ENCODE data around the gene FYB1.

Gene FYB1

GRCh38 chr5:39219437-39219836 is at the start of gene FYB1:
Gene FYB1, minus strand, starts transcription at chr5:39219563. Its CDS starts 16,603 bp downstream, at chr5:39202960.
- H3K27ac ChIP-seq (ENCODE audit: low read depth, low read length) = no peak within 1 kb of the TSS
- peak within 1 kb of the TSS in 1 of 2 donors; percentile 12 for H3K9ac ChIP-seq (ENCODE audit: low read depth in 1 of 2, low read length in 2 of 2)
- H3K9me3 ChIP-seq (ENCODE audit: control insufficient read depth in 1 of 2, low read length in 2 of 2) = no peaks in the 10 kb centered on the region
- H3K36me3 ChIP-seq (ENCODE audit: control insufficient read depth in 1 of 2, insufficient read depth in 2 of 2, low read length in 2 of 2) = no peaks in the 10 kb centered on the region
- peak within 1 kb of the TSS; percentile 20 to 41 for H3K4me3 ChIP-seq (ENCODE audit: low read depth in 1 of 2, low read length in 2 of 2)
- peaks cover 0 to 14% of the 10 kb centered on the region in 2 donors for H3K4me1 ChIP-seq (ENCODE audit: control insufficient read depth in 1 of 2, insufficient read depth in 2 of 2, low read length in 2 of 2)
- H3K27me3 ChIP-seq (ENCODE audit: control insufficient read depth in 1 of 2, insufficient read depth in 2 of 2, low read length in 2 of 2) = no peaks in the 10 kb centered on the region

- Histone ChIP-seq H3K4me1 (ENCODE audit: control insufficient read depth in 1 of 2, insufficient read depth in 2 of 2, low read length in 2 of 2) (peaks cover 0 to 9% of the 10 kb centered on the region in 2 donors), H3K9ac (ENCODE audit: low read depth in 1 of 2, low read length in 2 of 2) (no peak overlapping the region), H3K4me3 (ENCODE audit: low read depth in 1 of 2, low read length in 2 of 2) (no peak overlapping the region), H3K27ac (ENCODE audit: low read depth, low read length) (no peak overlapping the region), H3K9me3 (ENCODE audit: control insufficient read depth in 1 of 2, low read length in 2 of 2) (no peaks in the 10 kb centered on the region), H3K27me3 (ENCODE audit: control insufficient read depth in 1 of 2, insufficient read depth in 2 of 2, low read length in 2 of 2) (no peaks in the 10 kb centered on the region), H3K36me3 (ENCODE audit: control insufficient read depth in 1 of 2, insufficient read depth in 2 of 2, low read length in 2 of 2) (no peaks in the 10 kb centered on the region)
Observed at GRCh38 chr5:39267186-39267585, 47.8 kb upstream of the FYB1 start.

GRCh38 chr5:39266442-39266841 is 47.1 kb upstream of the FYB1 start:
- H3K27ac ChIP-seq (ENCODE audit: low read depth, low read length) = no peak overlapping the region

GRCh38 chr5:39264528-39264927 is 45.2 kb upstream of the FYB1 start:
- Histone ChIP-seq H3K9ac (ENCODE audit: low read depth in 1 of 2, low read length in 2 of 2) (no peak overlapping the region), H3K4me1 (ENCODE audit: control insufficient read depth in 1 of 2, insufficient read depth in 2 of 2, low read length in 2 of 2) (peaks cover 0 to 9% of the 10 kb centered on the region in 2 donors), H3K4me3 (ENCODE audit: low read depth in 1 of 2, low read length in 2 of 2) (no peak overlapping the region), H3K27ac (ENCODE audit: low read depth, low read length) (no peak overlapping the region), H3K36me3 (ENCODE audit: control insufficient read depth in 1 of 2, insufficient read depth in 2 of 2, low read length in 2 of 2) (no peaks in the 10 kb centered on the region), H3K9me3 (ENCODE audit: control insufficient read depth in 1 of 2, low read length in 2 of 2) (no peaks in the 10 kb centered on the region), H3K27me3 (ENCODE audit: control insufficient read depth in 1 of 2, insufficient read depth in 2 of 2, low read length in 2 of 2) (no peaks in the 10 kb centered on the region)

More at GRCh38 chr5:39266442-39266841, 47.1 kb upstream of the FYB1 start:
- Histone ChIP-seq H3K9me3 (ENCODE audit: control insufficient read depth in 1 of 2, low read length in 2 of 2) (no peaks in the 10 kb centered on the region), H3K36me3 (ENCODE audit: control insufficient read depth in 1 of 2, insufficient read depth in 2 of 2, low read length in 2 of 2) (no peaks in the 10 kb centered on the region), H3K4me3 (ENCODE audit: low read depth in 1 of 2, low read length in 2 of 2) (no peak overlapping the region), H3K9ac (ENCODE audit: low read depth in 1 of 2, low read length in 2 of 2) (no peak overlapping the region), H3K27me3 (ENCODE audit: control insufficient read depth in 1 of 2, insufficient read depth in 2 of 2, low read length in 2 of 2) (no peaks in the 10 kb centered on the region), H3K4me1 (ENCODE audit: control insufficient read depth in 1 of 2, insufficient read depth in 2 of 2, low read length in 2 of 2) (peaks cover 0 to 9% of the 10 kb centered on the region in 2 donors)

GRCh38 chr5:39262981-39263380 is 43.6 kb upstream of the FYB1 start:
- Histone ChIP-seq H3K9ac (ENCODE audit: low read depth in 1 of 2, low read length in 2 of 2) (no peak overlapping the region), H3K4me3 (ENCODE audit: low read depth in 1 of 2, low read length in 2 of 2) (no peak overlapping the region), H3K36me3 (ENCODE audit: control insufficient read depth in 1 of 2, insufficient read depth in 2 of 2, low read length in 2 of 2) (no peaks in the 10 kb centered on the region), H3K9me3 (ENCODE audit: control insufficient read depth in 1 of 2, low read length in 2 of 2) (no peaks in the 10 kb centered on the region), H3K27ac (ENCODE audit: low read depth, low read length) (no peak overlapping the region), H3K4me1 (ENCODE audit: control insufficient read depth in 1 of 2, insufficient read depth in 2 of 2, low read length in 2 of 2) (peaks cover under 1 to 9% of the 10 kb centered on the region in 2 donors), H3K27me3 (ENCODE audit: control insufficient read depth in 1 of 2, insufficient read depth in 2 of 2, low read length in 2 of 2) (no peaks in the 10 kb centered on the region)

- peaks cover 10 to 17% of the 10 kb centered on the region in 2 donors for H3K4me1 ChIP-seq (ENCODE audit: control insufficient read depth in 1 of 2, insufficient read depth in 2 of 2, low read length in 2 of 2)
- no peaks in the 10 kb centered on the region for H3K27me3 ChIP-seq (ENCODE audit: control insufficient read depth in 1 of 2, insufficient read depth in 2 of 2, low read length in 2 of 2)
- no peak overlapping the region for H3K27ac ChIP-seq (ENCODE audit: low read depth, low read length)
- H3K36me3 ChIP-seq (ENCODE audit: control insufficient read depth in 1 of 2, insufficient read depth in 2 of 2, low read length in 2 of 2) = no peaks in the 10 kb centered on the region
- no peak overlapping the region for H3K4me3 ChIP-seq (ENCODE audit: low read depth in 1 of 2, low read length in 2 of 2)
- H3K9me3 ChIP-seq (ENCODE audit: control insufficient read depth in 1 of 2, low read length in 2 of 2) = no peaks in the 10 kb centered on the region
- no peak overlapping the region for H3K9ac ChIP-seq (ENCODE audit: low read depth in 1 of 2, low read length in 2 of 2)
Observed at GRCh38 chr5:39260095-39260494, 40.7 kb upstream of the FYB1 start.

GRCh38 chr5:39257554-39257953 is 38.2 kb upstream of the FYB1 start:
- H3K9me3 ChIP-seq (ENCODE audit: control insufficient read depth in 1 of 2, low read length in 2 of 2) = no peaks in the 10 kb centered on the region
- no peak overlapping the region for H3K9ac ChIP-seq (ENCODE audit: low read depth in 1 of 2, low read length in 2 of 2)
- H3K4me1 ChIP-seq (ENCODE audit: control insufficient read depth in 1 of 2, insufficient read depth in 2 of 2, low read length in 2 of 2) = peaks cover 10 to 17% of the 10 kb centered on the region in 2 donors
- no peak overlapping the region for H3K27ac ChIP-seq (ENCODE audit: low read depth, low read length)
- H3K36me3 ChIP-seq (ENCODE audit: control insufficient read depth in 1 of 2, insufficient read depth in 2 of 2, low read length in 2 of 2) = no peaks in the 10 kb centered on the region
- H3K4me3 ChIP-seq (ENCODE audit: low read depth in 1 of 2, low read length in 2 of 2) = no peak overlapping the region
- H3K27me3 ChIP-seq (ENCODE audit: control insufficient read depth in 1 of 2, insufficient read depth in 2 of 2, low read length in 2 of 2) = no peaks in the 10 kb centered on the region

- no peak overlapping the region for H3K27ac ChIP-seq (ENCODE audit: low read depth, low read length)
- H3K27me3 ChIP-seq (ENCODE audit: control insufficient read depth in 1 of 2, insufficient read depth in 2 of 2, low read length in 2 of 2) = no peaks in the 10 kb centered on the region
- H3K4me1 ChIP-seq (ENCODE audit: control insufficient read depth in 1 of 2, insufficient read depth in 2 of 2, low read length in 2 of 2) = peaks cover 10 to 17% of the 10 kb centered on the region in 2 donors
- no peak overlapping the region for H3K9ac ChIP-seq (ENCODE audit: low read depth in 1 of 2, low read length in 2 of 2)
- H3K36me3 ChIP-seq (ENCODE audit: control insufficient read depth in 1 of 2, insufficient read depth in 2 of 2, low read length in 2 of 2) = no peaks in the 10 kb centered on the region
- peak overlapping the region in 1 of 2 donors; percentile 13 for H3K4me3 ChIP-seq (ENCODE audit: low read depth in 1 of 2, low read length in 2 of 2)
- H3K9me3 ChIP-seq (ENCODE audit: control insufficient read depth in 1 of 2, low read length in 2 of 2) = no peaks in the 10 kb centered on the region
Observed at GRCh38 chr5:39256477-39257235, 37.3 kb upstream of the FYB1 start.

- Histone ChIP-seq H3K4me1 (ENCODE audit: control insufficient read depth in 1 of 2, insufficient read depth in 2 of 2, low read length in 2 of 2) (peaks cover 10 to 17% of the 10 kb centered on the region in 2 donors), H3K27ac (ENCODE audit: low read depth, low read length) (no peak overlapping the region), H3K9me3 (ENCODE audit: control insufficient read depth in 1 of 2, low read length in 2 of 2) (no peaks in the 10 kb centered on the region), H3K4me3 (ENCODE audit: low read depth in 1 of 2, low read length in 2 of 2) (no peak overlapping the region), H3K9ac (ENCODE audit: low read depth in 1 of 2, low read length in 2 of 2) (no peak overlapping the region), H3K27me3 (ENCODE audit: control insufficient read depth in 1 of 2, insufficient read depth in 2 of 2, low read length in 2 of 2) (no peaks in the 10 kb centered on the region), H3K36me3 (ENCODE audit: control insufficient read depth in 1 of 2, insufficient read depth in 2 of 2, low read length in 2 of 2) (no peaks in the 10 kb centered on the region)
Observed at GRCh38 chr5:39255406-39255805, 36.0 kb upstream of the FYB1 start.

- Histone ChIP-seq H3K9me3 (ENCODE audit: control insufficient read depth in 1 of 2, low read length in 2 of 2) (no peaks in the 10 kb centered on the region), H3K4me1 (ENCODE audit: control insufficient read depth in 1 of 2, insufficient read depth in 2 of 2, low read length in 2 of 2) (peaks cover 10 to 17% of the 10 kb centered on the region in 2 donors), H3K36me3 (ENCODE audit: control insufficient read depth in 1 of 2, insufficient read depth in 2 of 2, low read length in 2 of 2) (no peaks in the 10 kb centered on the region), H3K27me3 (ENCODE audit: control insufficient read depth in 1 of 2, insufficient read depth in 2 of 2, low read length in 2 of 2) (no peaks in the 10 kb centered on the region), H3K27ac (ENCODE audit: low read depth, low read length) (no peak overlapping the region), H3K9ac (ENCODE audit: low read depth in 1 of 2, low read length in 2 of 2) (no peak overlapping the region), H3K4me3 (ENCODE audit: low read depth in 1 of 2, low read length in 2 of 2) (no peak overlapping the region)
Observed at GRCh38 chr5:39254671-39255070, 35.3 kb upstream of the FYB1 start.
